ENCODE measurements around the gene FAM186B. TPM values are rescaled to one million over a fixed set of nuclear protein-coding genes. Genes with fewer than 3 reads are reported as not detected.

Gene FAM186B
- total and polyA plus RNA-seq, 3 donors from 2014 or later = 54.9 to 178 (median 68.6) TPM

DNA sequence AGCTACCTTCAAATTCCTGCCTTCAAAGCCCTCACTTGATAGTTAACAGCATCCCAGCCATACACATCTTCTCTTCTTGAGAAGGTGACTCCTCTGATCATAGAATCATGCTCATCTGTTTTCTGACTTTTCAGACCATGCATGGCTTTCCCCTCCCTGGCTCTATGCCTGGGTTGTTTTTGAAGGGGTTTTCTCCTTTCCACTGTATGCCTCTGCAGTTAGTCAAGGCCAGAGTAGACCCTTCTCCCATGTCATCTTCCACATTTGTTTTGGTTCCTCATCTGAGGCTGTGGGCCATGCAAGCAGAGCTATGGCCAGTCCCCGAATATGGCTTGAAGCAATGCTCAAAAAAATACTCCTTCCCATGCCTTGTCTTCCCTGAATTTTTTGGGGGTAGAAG, 23.2 kb downstream of the FAM186B start:
- 85 to 95% methylated on average over 1 of the region's 1 CpG for WGBS, 2 donors
- no peak for DNase-seq
- Histone ChIP-seq H3K4me1 (peaks cover 27% of the 10 kb centered on the region), H3K27ac (no peak overlapping the region), H3K9me3 (no peaks in the 10 kb centered on the region), H3K36me3 (ENCODE audit: low read depth, missing control alignments) (no peaks in the 10 kb centered on the region), H3K27me3 (no peaks in the 10 kb centered on the region), H3K4me3 (no peak overlapping the region)
- TF ChIP-seq POLR2A (IDR thresholded peaks at IDR 0.05) = no peak
- TF ChIP-seq, protein P1, sequence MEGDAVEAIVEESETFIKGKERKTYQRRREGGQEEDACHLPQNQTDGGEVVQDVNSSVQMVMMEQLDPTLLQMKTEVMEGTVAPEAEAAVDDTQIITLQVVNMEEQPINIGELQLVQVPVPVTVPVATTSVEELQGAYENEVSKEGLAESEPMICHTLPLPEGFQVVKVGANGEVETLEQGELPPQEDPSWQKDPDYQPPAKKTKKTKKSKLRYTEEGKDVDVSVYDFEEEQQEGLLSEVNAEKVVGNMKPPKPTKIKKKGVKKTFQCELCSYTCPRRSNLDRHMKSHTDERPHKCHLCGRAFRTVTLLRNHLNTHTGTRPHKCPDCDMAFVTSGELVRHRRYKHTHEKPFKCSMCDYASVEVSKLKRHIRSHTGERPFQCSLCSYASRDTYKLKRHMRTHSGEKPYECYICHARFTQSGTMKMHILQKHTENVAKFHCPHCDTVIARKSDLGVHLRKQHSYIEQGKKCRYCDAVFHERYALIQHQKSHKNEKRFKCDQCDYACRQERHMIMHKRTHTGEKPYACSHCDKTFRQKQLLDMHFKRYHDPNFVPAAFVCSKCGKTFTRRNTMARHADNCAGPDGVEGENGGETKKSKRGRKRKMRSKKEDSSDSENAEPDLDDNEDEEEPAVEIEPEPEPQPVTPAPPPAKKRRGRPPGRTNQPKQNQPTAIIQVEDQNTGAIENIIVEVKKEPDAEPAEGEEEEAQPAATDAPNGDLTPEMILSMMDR (IDR thresholded peaks at IDR 0.05) = no peak
- intact Hi-C loops (cut with DNase I; ENCODE audit: low total_unique reads) = no loop called here

DNA sequence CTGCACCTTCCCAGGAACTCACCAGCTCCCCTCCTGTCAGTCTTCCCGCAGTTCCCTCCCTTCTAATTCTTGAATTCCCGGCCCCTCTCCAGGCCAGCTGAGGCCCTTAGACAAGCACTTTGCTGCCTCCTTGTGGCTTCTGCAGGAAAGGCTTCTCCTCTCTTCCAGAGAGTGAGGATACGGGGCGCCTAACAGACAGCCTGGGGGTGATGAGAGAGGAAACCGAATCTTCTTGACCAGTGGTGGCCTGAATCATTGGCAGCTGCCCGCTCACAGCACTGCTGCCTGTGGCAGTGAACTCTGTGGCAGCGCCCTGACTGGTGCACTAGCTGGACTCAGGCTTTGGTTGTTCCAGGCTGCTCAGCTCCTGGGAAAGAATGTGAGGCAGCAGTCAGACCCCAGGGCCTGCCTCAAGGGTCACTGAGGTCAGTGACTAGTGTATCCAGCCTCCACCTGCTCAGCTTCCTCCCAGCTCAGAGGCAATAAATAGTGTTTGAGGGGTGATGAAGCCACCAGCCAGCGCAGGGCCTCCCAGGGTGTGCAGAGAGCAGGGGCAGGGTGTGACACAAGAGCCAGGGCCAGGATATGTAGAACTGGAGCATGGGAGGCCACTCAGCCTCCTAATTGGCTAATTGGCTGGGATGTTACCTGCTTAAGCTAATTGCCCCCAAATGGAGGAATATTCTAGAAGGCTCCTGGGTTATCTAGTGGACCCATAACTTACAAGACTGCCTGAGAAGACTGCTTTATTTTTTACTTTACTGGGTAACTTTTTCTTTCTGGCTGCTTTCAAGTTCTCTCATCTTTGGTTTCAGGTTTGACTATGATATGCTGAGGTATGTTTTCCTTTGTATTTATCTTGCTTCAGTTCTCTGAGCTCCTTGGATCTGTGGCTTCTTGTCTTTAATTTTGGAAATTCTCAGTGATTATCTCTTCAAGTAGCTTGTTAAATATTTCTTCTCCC, 24.6 kb downstream of the FAM186B start:
- Histone ChIP-seq H3K27ac (no peak overlapping the region), H3K4me1 (peaks cover 27% of the 10 kb centered on the region), H3K4me3 (no peak overlapping the region), H3K27me3 (no peaks in the 10 kb centered on the region), H3K36me3 (ENCODE audit: low read depth, missing control alignments) (no peaks in the 10 kb centered on the region), H3K9me3 (no peaks in the 10 kb centered on the region)
- WGBS, 2 donors = 52 to 63% methylated on average over 7 to 8 of the region's 8 CpGs
- DNase-seq = peak; percentile 86
- TF ChIP-seq POLR2A (IDR thresholded peaks at IDR 0.05) = no peak
- TF ChIP-seq, protein P1 (IDR thresholded peaks at IDR 0.05) = peak in 2 of 3 experiments; percentile 52 to 60
- intact Hi-C loops (cut with DNase I; ENCODE audit: low total_unique reads) = no loop called here

DNA sequence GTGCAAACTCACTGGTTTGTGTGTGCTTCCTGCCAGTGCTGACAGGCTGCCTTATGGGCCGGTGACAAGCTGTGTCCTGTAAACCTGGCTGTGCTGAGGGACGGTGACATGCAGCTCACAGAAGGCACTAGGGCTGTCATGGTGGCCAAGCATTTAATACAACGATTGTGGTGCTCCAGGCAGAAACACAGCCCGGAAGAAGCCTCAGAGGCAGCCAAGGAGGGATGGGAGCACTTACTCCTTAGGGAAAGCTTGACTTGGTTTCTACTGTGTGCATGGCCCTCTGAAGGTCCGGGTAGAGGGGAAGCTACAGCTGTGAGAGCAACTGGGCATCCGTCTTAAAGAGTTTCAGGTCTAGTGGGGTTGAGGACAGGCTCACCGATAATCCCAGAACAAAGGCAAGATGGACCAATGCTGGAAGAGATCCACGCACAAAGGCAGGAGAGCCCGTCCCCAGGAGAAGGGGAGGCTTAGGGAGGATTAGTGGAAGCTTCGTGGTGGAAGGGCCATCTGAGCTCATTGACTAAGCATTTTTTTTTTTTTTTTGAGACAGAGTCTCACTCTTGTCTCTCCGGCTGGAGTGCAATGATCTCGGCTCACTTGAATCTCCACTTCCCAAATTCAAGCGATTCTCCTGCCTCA, 26.8 kb downstream of the FAM186B start:
- 81 to 86% methylated on average over 11 to 13 of the region's 13 CpGs for WGBS, 2 donors
- Histone ChIP-seq H3K4me1 (peaks cover 20% of the 10 kb centered on the region), H3K4me3 (no peak overlapping the region), H3K36me3 (ENCODE audit: low read depth, missing control alignments) (no peaks in the 10 kb centered on the region), H3K27ac (no peak overlapping the region), H3K27me3 (no peaks in the 10 kb centered on the region), H3K9me3 (no peaks in the 10 kb centered on the region)
- TF ChIP-seq POLR2A (IDR thresholded peaks at IDR 0.05) = no peak
- TF ChIP-seq, protein P1 (IDR thresholded peaks at IDR 0.05) = no peak
- no peak for DNase-seq
- intact Hi-C loops (cut with DNase I; ENCODE audit: low total_unique reads) = no loop called here

DNA sequence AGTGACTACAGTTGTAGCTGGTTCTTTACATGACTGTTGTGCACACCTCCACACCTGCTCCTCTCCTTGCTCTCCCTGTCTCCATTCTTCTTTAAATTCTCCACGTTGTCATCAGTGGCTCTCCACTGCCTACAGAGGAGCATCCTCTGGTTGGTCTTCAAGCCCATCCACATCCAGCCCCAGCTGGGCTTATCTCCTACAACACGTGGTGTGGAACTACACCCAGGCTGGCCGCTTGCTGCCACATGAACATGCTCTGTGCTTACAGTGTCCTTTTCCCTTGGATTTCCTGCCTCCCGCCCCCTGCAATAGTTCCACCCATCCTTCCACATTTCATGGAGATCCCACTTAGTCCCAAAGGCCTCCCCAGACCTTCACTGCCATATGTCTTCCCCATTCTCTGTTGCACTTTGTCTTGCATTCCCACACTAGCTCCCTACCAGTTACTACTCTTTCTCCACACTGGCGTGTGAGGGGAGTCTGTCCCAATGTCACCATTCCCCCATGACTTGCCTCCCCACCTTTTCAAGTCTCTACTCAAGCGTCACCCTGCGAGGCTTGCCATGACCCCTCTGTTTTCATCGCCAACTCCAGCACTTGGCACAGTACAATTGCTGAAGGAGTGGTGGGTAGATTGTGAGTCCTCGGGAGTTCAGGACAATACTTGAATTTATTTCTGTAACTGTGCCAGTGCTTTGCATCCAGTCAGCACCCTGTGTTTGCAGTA, 27.7 kb downstream of the FAM186B start:
- H3K27me3 ChIP-seq = no peaks in the 10 kb centered on the region
- DNase-seq = no peak
- H3K4me3 ChIP-seq = no peak overlapping the region
- 74 to 82% methylated on average over 9 of the region's 9 CpGs for WGBS, 2 donors
- no peak overlapping the region for H3K27ac ChIP-seq
- no peaks in the 10 kb centered on the region for H3K36me3 ChIP-seq (ENCODE audit: low read depth, missing control alignments)
- intact Hi-C loops (cut with DNase I; ENCODE audit: low total_unique reads) = no loop called here
- H3K9me3 ChIP-seq = no peaks in the 10 kb centered on the region
- no peak for TF ChIP-seq POLR2A (IDR thresholded peaks at IDR 0.05)
- TF ChIP-seq, protein P1 (IDR thresholded peaks at IDR 0.05) = no peak
- peaks cover 15% of the 10 kb centered on the region for H3K4me1 ChIP-seq
